Transverse colon (tissue), 4 donors: ENCODE data around the gene CELSR1.

ENCODE experiments used
- EP300 ChIP-seq: sonication (generic); formaldehyde crosslinking; IDR thresholded peaks from one replicate; pipeline ENCODE4 v1.6.1; 2017; ENCODE audit warnings: antibody characterized with exemption, low read depth
- POLR2A ChIP-seq: fragments of 450-650 bp; IDR thresholded peaks from one replicate; pipeline ENCODE4 v1.6.1; 2016; ENCODE audit warnings: antibody characterized with exemption, mild to moderate bottlenecking, moderate library complexity
- POLR2AphosphoS5 ChIP-seq, 3 donors: sonication (generic); formaldehyde crosslinking; IDR thresholded peaks; one replicate each; pipeline ENCODE4 v1.6.1; 2016; ENCODE audit warnings: antibody characterized with exemption in 3 of 3
- TF ChIP-seq, protein P1 (sequence below), 5 experiments: fragments of 200-600 bp in 3 of 5; fragments of 450-650 bp in 2 of 5; sonication (generic) in 3 of 5; IDR thresholded peaks; 1 replicate in 2 of 5; 2 replicates in 3 of 5; pipeline ENCODE4 v1.5.1; 2016 to 2017; ENCODE audit warnings: antibody characterized with exemption in 5 of 5, inconsistent platforms in 3 of 5, mild to moderate bottlenecking in 2 of 5, moderate library complexity in 1 of 5

DNA sequence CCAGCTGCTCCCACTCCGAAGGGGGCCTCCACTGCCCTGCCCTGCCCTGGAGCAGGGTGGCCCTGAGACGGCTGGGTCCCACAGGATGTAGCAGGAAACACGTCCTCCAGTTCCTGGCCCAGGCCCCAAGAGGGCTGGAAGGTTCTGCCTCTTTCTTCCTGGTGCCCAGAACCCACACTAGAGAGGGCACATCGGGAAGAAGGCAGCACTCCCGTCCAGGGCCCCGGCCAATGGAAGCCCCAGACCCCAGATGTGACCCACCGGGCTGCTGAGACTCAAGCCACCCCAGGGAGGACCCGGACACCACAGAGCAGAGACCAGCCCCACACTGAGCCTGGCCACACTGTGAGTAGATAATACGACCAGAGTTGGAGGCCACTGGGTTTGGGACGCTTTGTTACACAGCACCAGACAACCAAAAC lies 71.2 kb downstream of the CELSR1 start:
- TF ChIP-seq POLR2A (no peak), POLR2AphosphoS5 (IDR thresholded peaks at IDR 0.05) (no peak), EP300 (no peak)
- TF ChIP-seq, protein P1, sequence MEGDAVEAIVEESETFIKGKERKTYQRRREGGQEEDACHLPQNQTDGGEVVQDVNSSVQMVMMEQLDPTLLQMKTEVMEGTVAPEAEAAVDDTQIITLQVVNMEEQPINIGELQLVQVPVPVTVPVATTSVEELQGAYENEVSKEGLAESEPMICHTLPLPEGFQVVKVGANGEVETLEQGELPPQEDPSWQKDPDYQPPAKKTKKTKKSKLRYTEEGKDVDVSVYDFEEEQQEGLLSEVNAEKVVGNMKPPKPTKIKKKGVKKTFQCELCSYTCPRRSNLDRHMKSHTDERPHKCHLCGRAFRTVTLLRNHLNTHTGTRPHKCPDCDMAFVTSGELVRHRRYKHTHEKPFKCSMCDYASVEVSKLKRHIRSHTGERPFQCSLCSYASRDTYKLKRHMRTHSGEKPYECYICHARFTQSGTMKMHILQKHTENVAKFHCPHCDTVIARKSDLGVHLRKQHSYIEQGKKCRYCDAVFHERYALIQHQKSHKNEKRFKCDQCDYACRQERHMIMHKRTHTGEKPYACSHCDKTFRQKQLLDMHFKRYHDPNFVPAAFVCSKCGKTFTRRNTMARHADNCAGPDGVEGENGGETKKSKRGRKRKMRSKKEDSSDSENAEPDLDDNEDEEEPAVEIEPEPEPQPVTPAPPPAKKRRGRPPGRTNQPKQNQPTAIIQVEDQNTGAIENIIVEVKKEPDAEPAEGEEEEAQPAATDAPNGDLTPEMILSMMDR (IDR thresholded peaks at IDR 0.05), result no peak
